Left lung (tissue), 10 donors: Measurements from ENCODE around the gene STAMBPL1. TPM values are rescaled to one million over a fixed set of nuclear protein-coding genes. Genes with fewer than 3 reads are reported as not detected.

Experiments
- ATAC-seq: fragments of 200-7000 bp; cut with Tn5 transposase; one replicate; pipeline ENCODE4 v1.9.1; 2020; ENCODE audit warnings: moderate library complexity
- DNase-seq, 4 donors: peaks; one replicate each; pipeline ENCODE4 v3.0.0-alpha.2; 2013 to 2020
- H3K27ac ChIP-seq, 2 donors: fragments of 200-600 bp; sonication (generic) in 1 of 2; one replicate each; pipeline versions ENCODE4 v1.5.0 to v1.8.0; 2020 to 2021
- H3K27me3 ChIP-seq, 2 donors: fragments of 200-600 bp; sonication (generic) in 1 of 2; one replicate each; pipeline versions ENCODE4 v1.5.0 to v1.8.0; 2020 to 2021
- H3K36me3 ChIP-seq, 2 donors: fragments of 200-600 bp; sonication (generic) in 1 of 2; one replicate each; pipeline versions ENCODE4 v1.5.0 to v1.8.0; 2020 to 2021
- H3K4me1 ChIP-seq, 2 donors: fragments of 200-600 bp; one replicate each; pipeline ENCODE4 v1.8.0; 2021
- H3K4me3 ChIP-seq, 2 donors: fragments of 200-600 bp; sonication (generic) in 1 of 2; one replicate each; pipeline versions ENCODE4 v1.5.0 to v1.8.0; 2020 to 2021; ENCODE audit warnings: mild to moderate bottlenecking in 1 of 2
- H3K9me3 ChIP-seq, 2 donors: fragments of 200-600 bp; sonication (generic) in 1 of 2; one replicate each; pipeline versions ENCODE4 v1.5.0 to v1.8.0; 2020 to 2021
- CTCF ChIP-seq, 2 donors: fragments of 200-600 bp; sonication (generic) in 1 of 2; IDR thresholded peaks; one replicate each; pipeline versions ENCODE4 v1.5.0 to v1.8.0; 2021; ENCODE audit warnings: antibody characterized with exemption in 2 of 2
- intact Hi-C, 2 donors: fragments of 100-400 bp; cut with DNase I; formaldehyde crosslinking; loops; one replicate each; pipeline versions ENCODE4 v1.11.2 to v1.14.2; 2022
- polyA plus RNA-seq, 6 donors: library from polyadenylated mRNA; unstranded; fragments of 120-200 nt; gene quantifications; one replicate each; pipeline ENCODE4 v1.2.1, GENCODE V29; 2013; ENCODE audit not compliant: insufficient read length in 6 of 6
- total RNA-seq, 2 donors: library from RNA; stranded (reverse); fragmentation: NEBNext Ultra II Directional; extraction: Animal tissue kit (Norgen Biotek cat#: 25700); gene quantifications; one replicate each; pipeline ENCODE4 v1.2.1, GENCODE V29; 2021
- donor health status: DM: no; HTN: yes; CAD: no.
- donor health status: DM: no; HTN: no; CAD: no.

The STAMBPL1 gene
- total and polyA plus RNA-seq, 8 donors = 7.5 to 13.4 (median 11.4) TPM

- H3K27me3 ChIP-seq = no peaks in the 10 kb centered on the region
- no peaks in the 10 kb centered on the region for H3K36me3 ChIP-seq
- intact Hi-C loops = loop anchor here in 1 of 2 donors (5.0 kb wide), 1 partner anchor 93 kb away; no protein-coding TSS in a partner anchor
- H3K9me3 ChIP-seq = no peaks in the 10 kb centered on the region
- no peak overlapping the region for H3K4me3 ChIP-seq
- no peak for TF ChIP-seq CTCF (IDR thresholded peaks at IDR 0.05)
- H3K4me1 ChIP-seq = peaks cover 2 to 42% of the 10 kb centered on the region in 2 donors
- DNase-seq = no peak
- H3K27ac ChIP-seq = no peak overlapping the region
- ATAC-seq = no peak
Measured at GRCh38 chr10:88838766-88839350, 41.2 kb upstream of the STAMBPL1 start.

GRCh38 chr10:88840104-88840503 lies 39.9 kb upstream of the STAMBPL1 start:
- no peak for DNase-seq
- Histone ChIP-seq H3K4me1 (peaks cover 2 to 31% of the 10 kb centered on the region in 2 donors), H3K4me3 (no peak overlapping the region), H3K27ac (peak overlapping the region in 1 of 2 donors; percentile 74), H3K27me3 (no peaks in the 10 kb centered on the region), H3K9me3 (no peaks in the 10 kb centered on the region), H3K36me3 (no peaks in the 10 kb centered on the region)
- no peak for TF ChIP-seq CTCF (IDR thresholded peaks at IDR 0.05)
- no peak for ATAC-seq
- intact Hi-C loops = no loop called here

- DNase-seq = no peak
- H3K4me3 ChIP-seq = no peak overlapping the region
- H3K36me3 ChIP-seq = no peaks in the 10 kb centered on the region
- H3K27me3 ChIP-seq = no peaks in the 10 kb centered on the region
- H3K4me1 ChIP-seq = peaks cover 0 to 23% of the 10 kb centered on the region in 2 donors
- no peaks in the 10 kb centered on the region for H3K9me3 ChIP-seq
- H3K27ac ChIP-seq = peak overlapping the region; percentile 27 to 74
- no peak for ATAC-seq
- no peak for TF ChIP-seq CTCF (IDR thresholded peaks at IDR 0.05)
- intact Hi-C loops = no loop called here
Measured at GRCh38 chr10:88840881-88841280, 39.2 kb upstream of the STAMBPL1 start.

- no peak for DNase-seq
- Histone ChIP-seq H3K9me3 (no peaks in the 10 kb centered on the region), H3K4me3 (no peak overlapping the region), H3K27me3 (no peaks in the 10 kb centered on the region), H3K27ac (peak overlapping the region in 1 of 2 donors; percentile 74), H3K4me1 (peaks cover 0 to 21% of the 10 kb centered on the region in 2 donors), H3K36me3 (no peaks in the 10 kb centered on the region)
- TF ChIP-seq CTCF (IDR thresholded peaks at IDR 0.05) = no peak
- intact Hi-C loops = no loop called here
- no peak for ATAC-seq
Measured at GRCh38 chr10:88841316-88842111, 38.5 kb upstream of the STAMBPL1 start.

GRCh38 chr10:88843171-88843570 lies 36.9 kb upstream of the STAMBPL1 start:
- no peak overlapping the region for H3K27ac ChIP-seq
- intact Hi-C loops = no loop called here
- peaks cover 0 to 24% of the 10 kb centered on the region in 2 donors for H3K4me1 ChIP-seq
- H3K36me3 ChIP-seq = no peaks in the 10 kb centered on the region
- no peaks in the 10 kb centered on the region for H3K27me3 ChIP-seq
- TF ChIP-seq CTCF (IDR thresholded peaks at IDR 0.05) = no peak
- ATAC-seq (no peak), DNase-seq (no peak)
- H3K4me3 ChIP-seq = no peak overlapping the region
- H3K9me3 ChIP-seq = no peaks in the 10 kb centered on the region
